B cell (primary cell): Measurements from ENCODE around the gene SLC35A3. TPM values are rescaled to one million over a fixed set of nuclear protein-coding genes. Genes with fewer than 3 reads are reported as not detected.
A peak's percentile ranks its signal among the peaks of the same experiment; 100 is the strongest.

Experiments used
- ATAC-seq: fragments of 200-7000 bp; cut with Tn5 transposase; one replicate; pipeline ENCODE4 v1.10.0; 2021; ENCODE audit warnings: low read depth, mild to moderate bottlenecking, moderate number of reproducible peaks, moderate library complexity
- CTCF ChIA-PET: fragments of 350-600 bp; sonication (Branson Sonifier 250); formaldehyde crosslinking; loops from one replicate; lab custom pipeline; 2021; ENCODE audit warnings: antibody characterized with exemption, inconsistent platforms; lab: Charles Lee
- POLR2A ChIA-PET: fragments of 350-600 bp; sonication (Branson Sonifier 250); formaldehyde crosslinking; loops from one replicate; lab custom pipeline; 2021; ENCODE audit warnings: antibody characterized with exemption; lab: Charles Lee
- DNase-seq: peaks from one replicate; pipeline ENCODE4 v3.0.0; 2013
- H2AFZ ChIP-seq: 2 replicates; pipeline ENCODE4 v1.6.1; 2012; ENCODE audit warnings: mild to moderate bottlenecking, low read depth, low read length; ENCODE audit not compliant: insufficient read depth, poor library complexity, severe bottlenecking
- H3K27ac ChIP-seq, 2 donors: 1 replicate in 1 of 2; 2 replicates in 1 of 2; pipeline ENCODE4 v1.5.1; 2012 to 2013; ENCODE audit warnings: low read length in 2 of 2, mild to moderate bottlenecking in 2 of 2, moderate library complexity in 1 of 2
- H3K27me3 ChIP-seq, 4 experiments: fragments of 200-600 bp in 1 of 4; sonication (generic) in 1 of 4; replicated peaks in 1 of 4; 1 replicate in 2 of 4; 2 replicates in 2 of 4; pipeline versions ENCODE4 v1.6.1 to v1.7.0; 2013 to 2016; ENCODE audit warnings: low read length in 3 of 4, mild to moderate bottlenecking in 2 of 4, mixed read lengths in 1 of 4, moderate library complexity in 1 of 4; ENCODE audit not compliant: insufficient read depth in 4 of 4, control insufficient read depth in 3 of 4; ENCODE audit errors: control extremely low read depth in 1 of 4
- H3K36me3 ChIP-seq, 2 experiments: replicated peaks in 1 of 2; 1 replicate in 1 of 2; 2 replicates in 1 of 2; pipeline versions ENCODE4 v1.6.1 to v1.7.1; 2013; ENCODE audit warnings: low read length in 1 of 2; ENCODE audit not compliant: insufficient read depth in 2 of 2, control insufficient read depth in 1 of 2; ENCODE audit errors: control extremely low read depth in 1 of 2, extremely low read depth in 1 of 2
- H3K4me1 ChIP-seq, 2 donors: fragments of 200-600 bp in 1 of 2; sonication (generic) in 1 of 2; 1 replicate in 1 of 2; 2 replicates in 1 of 2; pipeline versions ENCODE4 v1.5.1 to v1.6.1; 2013 to 2017; ENCODE audit warnings: low read length in 2 of 2; ENCODE audit not compliant: control insufficient read depth in 2 of 2, insufficient read depth in 2 of 2
- H3K4me2 ChIP-seq: replicated peaks from 2 replicates; pipeline ENCODE3; 2012; ENCODE audit warnings: mild to moderate bottlenecking, low read depth, low read length; ENCODE audit not compliant: poor library complexity, severe bottlenecking
- H3K4me3 ChIP-seq, 5 experiments: fragments of 200-600 bp in 1 of 5; sonication (generic) in 1 of 5; 1 replicate in 3 of 5; 2 replicates in 2 of 5; pipeline versions ENCODE4 v1.5.1 to v1.7.0; 2011 to 2016; ENCODE audit warnings: low read length in 4 of 5, mild to moderate bottlenecking in 4 of 5, low read depth in 2 of 5, control low read depth in 1 of 5, moderate library complexity in 1 of 5; ENCODE audit not compliant: insufficient read depth in 1 of 5; ENCODE audit errors: control extremely low read depth in 1 of 5, extremely low read depth in 1 of 5
- H3K79me2 ChIP-seq: fragments of 200-600 bp; sonication (generic); one replicate; pipeline ENCODE4 v1.6.0; 2016; ENCODE audit warnings: low read length; ENCODE audit not compliant: control insufficient read depth, insufficient read depth
- H3K9ac ChIP-seq: fragments of 200-600 bp; sonication (generic); 2 replicates; pipeline ENCODE4 v1.6.1; 2017; ENCODE audit warnings: mild to moderate bottlenecking, low read length, moderate library complexity
- H3K9me3 ChIP-seq, 3 donors: one replicate each; pipeline versions ENCODE4 v1.6.1 to v1.7.1; 2013; ENCODE audit warnings: low read length in 2 of 3; ENCODE audit not compliant: control insufficient read depth in 2 of 3, insufficient read depth in 1 of 3; ENCODE audit errors: control extremely low read depth in 1 of 3
- H4K20me1 ChIP-seq: 2 replicates; pipeline ENCODE4 v1.6.0; 2012; ENCODE audit warnings: mild to moderate bottlenecking, low read length; ENCODE audit not compliant: insufficient read depth, control insufficient read depth, poor library complexity, severe bottlenecking
- H3K27ac Mint-ChIP-seq: one replicate; pipeline ENCODE4 v1.8.0; 2021; ENCODE audit warnings: mixed read lengths
- H3K27me3 Mint-ChIP-seq: one replicate; pipeline ENCODE4 v1.8.0; 2021; ENCODE audit warnings: mixed read lengths
- H3K4me1 Mint-ChIP-seq: one replicate; pipeline ENCODE4 v1.8.0; 2021; ENCODE audit warnings: mixed read lengths
- H3K4me3 Mint-ChIP-seq: one replicate; pipeline ENCODE4 v1.8.0; 2021; ENCODE audit warnings: mixed read lengths
- H3K9me3 Mint-ChIP-seq: one replicate; pipeline ENCODE4 v1.8.0; 2022; ENCODE audit warnings: mixed read lengths; ENCODE audit not compliant: insufficient read depth
- CTCF ChIP-seq: fragments of 200-600 bp; IDR thresholded peaks from one replicate; pipeline ENCODE4 v1.8.0; 2022; ENCODE audit warnings: antibody characterized with exemption, mild to moderate bottlenecking
- EZH2 ChIP-seq: IDR thresholded peaks from 2 replicates; pipeline ENCODE4 v1.6.1; 2012; ENCODE audit warnings: borderline replicate concordance, low read depth, mild to moderate bottlenecking, moderate library complexity, low read length; ENCODE audit not compliant: insufficient read depth, poor library complexity, severe bottlenecking
- WGBS: methylation state at CpG from one replicate; pipeline ENCODE4 v1.1.5; 2013; ENCODE audit warnings: missing lambda C conversion rate; ENCODE audit not compliant: insufficient coverage; 5-methylcytosine and 5-hydroxymethylcytosine counted together
- intact Hi-C: fragments of 100-400 bp; cut with micrococcal nuclease; formaldehyde crosslinking; loops from one replicate; pipeline ENCODE4 v1.10.0; 2022
- polyA plus RNA-seq: library from polyadenylated mRNA; depleted of rRNA; stranded (reverse); fragments of >200 nt; gene quantifications from 2 replicates; pipeline ENCODE4 v1.2.3, GENCODE V29; 2012
- total RNA-seq, 2 donors: library from RNA; stranded (reverse); fragments of 120-200 nt in 1 of 2; gene quantifications; 1 replicate in 1 of 2; 2 replicates in 1 of 2; pipeline versions ENCODE4 v1.2.3 to v1.2.4, GENCODE V29; 2013 to 2022

SLC35A3 gene
- total and polyA plus RNA-seq, 2 donors (not counting 1 experiment from before 2014, with no cell fraction given), result 10.7 to 30.2 TPM

- CTCF ChIA-PET, result interaction anchor here (1.5 kb wide), 1 partner anchor 69 kb away, joined by 4 read pairs; the partner anchor contains the start of gene SLC35A3
- H3K27me3 ChIP-seq, result no peaks in the 10 kb centered on the region
- no peaks in the 10 kb centered on the region for H3K36me3 ChIP-seq
- intact Hi-C loops, result loop anchor here (1.0 to 10.0 kb wide), 9 partner anchors 8 to 1166 kb away; partner anchors contain the start of genes AGL, CDC14A, DBT and RTCA
- peak overlapping the region; percentile 78 for H2AFZ ChIP-seq
- H3K4me3 ChIP-seq, result peak overlapping the region; percentile 84 to 99 (median 96)
- no peaks in the 10 kb centered on the region for H3K27me3 Mint-ChIP-seq
- peak overlapping the region; percentile 96 to 99 for H3K27ac ChIP-seq
- ATAC-seq (peak; percentile 33), DNase-seq (peak; percentile 83)
- peaks cover 47% of the 10 kb centered on the region for H3K4me1 Mint-ChIP-seq
- H3K4me2 ChIP-seq, result peak overlapping the region; percentile 76
- no peaks in the 10 kb centered on the region for H3K9me3 ChIP-seq
- H4K20me1 ChIP-seq, result no peaks in the 10 kb centered on the region
- H3K4me1 ChIP-seq, result peaks cover 28 to 40% of the 10 kb centered on the region in 2 donors
- no peak for TF ChIP-seq CTCF
- no peak for TF ChIP-seq EZH2
- POLR2A ChIA-PET, result interaction anchor here (0.6 to 1.5 kb wide), 4 partner anchors 8 to 211 kb away, joined by 4 read pairs; partner anchors contain the start of genes DBT, SASS6 and TRMT13
- H3K9me3 Mint-ChIP-seq, result no peaks in the 10 kb centered on the region
- peak overlapping the region; percentile 92 for H3K4me3 Mint-ChIP-seq
- peak overlapping the region; percentile 87 for H3K9ac ChIP-seq
- H3K79me2 ChIP-seq, result peaks cover 66% of the 10 kb centered on the region
- under 1% methylated on average over 31 of the region's 37 CpGs for WGBS
- peak overlapping the region; percentile 94 for H3K27ac Mint-ChIP-seq
Observed at GRCh38 chr1:100038660-100039287, 69.0 kb downstream of the SLC35A3 start.

- CTCF ChIA-PET, result interaction anchor here (0.7 kb wide), 1 partner anchor 27 kb away, joined by 3 read pairs; no protein-coding TSS in a partner anchor
- intact Hi-C loops, result loop anchor here (2.0 to 10.0 kb wide), 4 partner anchors 208 to 1167 kb away; partner anchors contain the start of genes CDC14A and DBT
- Mint-ChIP-seq H3K27ac (no peak overlapping the region), H3K4me3 (peak overlapping the region; percentile 92), H3K9me3 (no peaks in the 10 kb centered on the region), H3K4me1 (peaks cover 52% of the 10 kb centered on the region), H3K27me3 (no peaks in the 10 kb centered on the region)
- Histone ChIP-seq H3K36me3 (no peaks in the 10 kb centered on the region), H3K27ac (peak overlapping the region; percentile 96 to 99), H3K27me3 (no peaks in the 10 kb centered on the region), H3K79me2 (peaks cover 74% of the 10 kb centered on the region), H3K4me3 (peak overlapping the region in 3 of 5 experiments; percentile 87 to 97 (median 96)), H3K4me2 (peak overlapping the region; percentile 76), H4K20me1 (no peaks in the 10 kb centered on the region), H3K9ac (peak overlapping the region; percentile 87), H3K9me3 (no peaks in the 10 kb centered on the region), H3K4me1 (peaks cover 28 to 40% of the 10 kb centered on the region in 2 donors), H2AFZ (no peak overlapping the region)
- TF ChIP-seq CTCF (no peak), EZH2 (no peak)
- WGBS, result no CpG with 5 or more reads among the region's 2 CpGs
- no peak for ATAC-seq
- no peak for DNase-seq
- POLR2A ChIA-PET, result no interaction called here
Observed at GRCh38 chr1:100039591-100039990, 69.8 kb downstream of the SLC35A3 start.
